Fibroblast of lung (primary cell): ENCODE results near the gene UGT1A3.

Experiments used
- CTCF ChIP-seq, 2 donors: IDR thresholded peaks in 1 of 2; conservative IDR thresholded peaks in 1 of 2; 1 replicate in 1 of 2; 2 replicates in 1 of 2; pipeline ENCODE4 v1.5.1; 2011 to 2012; ENCODE audit warnings: low read length in 2 of 2, control low read depth in 1 of 2, inconsistent platforms in 1 of 2, low read depth in 1 of 2, mild to moderate bottlenecking in 1 of 2
- EZH2 ChIP-seq: IDR thresholded peaks from 2 replicates; pipeline ENCODE4 v1.5.1; 2012; ENCODE audit warnings: low read length, control low read depth, mild to moderate bottlenecking; ENCODE audit errors: missing control alignments

- TF ChIP-seq EZH2 (no peak), CTCF (conservative IDR thresholded peaks at IDR 0.05 in 1 of 2, IDR thresholded peaks at IDR 0.05 in 1 of 2; ENCODE audit: low read depth in 1 of 2, low read length in 2 of 2) (no peak)
Measured at GRCh38 chr2:233764264-233764663, 35.4 kb downstream of the UGT1A3 start.
